Heart left ventricle (tissue), 16 donors: ENCODE data around the gene L3MBTL3. TPM values are rescaled to one million over a fixed set of nuclear protein-coding genes. Genes with fewer than 3 reads are reported as not detected.

Experiments used
- ATAC-seq, 4 donors: fragments of 200-7000 bp; cut with Tn5 transposase; one replicate each; pipeline ENCODE4 v1.9.1; 2020 to 2022; ENCODE audit warnings: moderate library complexity in 4 of 4, mild to moderate bottlenecking in 3 of 4, moderate number of reproducible peaks in 1 of 4
- DNase-seq, 5 donors: peaks; one replicate each; pipeline ENCODE4 v3.0.0-alpha.2; 2020
- H3K27ac ChIP-seq, 12 donors: fragments of 200-600 bp; sonication (generic) in 4 of 12; one replicate each; pipeline versions ENCODE4 v1.5.0 to v1.8.0; 2016 to 2022; ENCODE audit warnings: mild to moderate bottlenecking in 2 of 12
- H3K27me3 ChIP-seq, 9 donors: fragments of 200-600 bp; sonication (generic) in 2 of 9; one replicate each; pipeline versions ENCODE4 v1.5.1 to v1.8.0; 2016 to 2022; ENCODE audit warnings: mild to moderate bottlenecking in 3 of 9
- H3K36me3 ChIP-seq, 9 donors: fragments of 200-600 bp; sonication (generic) in 2 of 9; one replicate each; pipeline versions ENCODE4 v1.5.0 to v1.8.0; 2018 to 2022; ENCODE audit warnings: mild to moderate bottlenecking in 2 of 9
- H3K4me1 ChIP-seq, 12 donors: fragments of 200-600 bp; sonication (generic) in 4 of 12; one replicate each; pipeline versions ENCODE4 v1.5.0 to v1.8.0; 2016 to 2022; ENCODE audit warnings: mild to moderate bottlenecking in 3 of 12
- H3K4me3 ChIP-seq, 12 donors: fragments of 200-600 bp; sonication (generic) in 4 of 12; one replicate each; pipeline versions ENCODE4 v1.5.0 to v1.8.0; 2017 to 2022; ENCODE audit warnings: mild to moderate bottlenecking in 9 of 12, moderate library complexity in 4 of 12
- H3K9me3 ChIP-seq, 12 donors: fragments of 200-600 bp; sonication (generic) in 4 of 12; one replicate each; pipeline versions ENCODE4 v1.5.0 to v1.8.0; 2016 to 2022; ENCODE audit warnings: mild to moderate bottlenecking in 1 of 12
- CTCF ChIP-seq, 12 donors: fragments of 200-600 bp; sonication (generic) in 4 of 12; IDR thresholded peaks; one replicate each; pipeline versions ENCODE4 v1.5.0 to v1.8.0; 2018 to 2022; ENCODE audit warnings: antibody characterized with exemption in 12 of 12, mild to moderate bottlenecking in 5 of 12
- POLR2A ChIP-seq, 2 donors: fragments of 450-650 bp; IDR thresholded peaks; one replicate each; pipeline ENCODE4 v1.6.1; 2017; ENCODE audit warnings: antibody characterized with exemption in 2 of 2, mild to moderate bottlenecking in 2 of 2, moderate library complexity in 2 of 2
- WGBS, 4 donors: extraction: QIAGEN DNeasy Blood & Tissue Kit in 2 of 4; methylation state at CpG; one replicate each; pipeline versions ENCODE4 v1.1.5 to v1.1.7; 2013 to 2018; 5-methylcytosine and 5-hydroxymethylcytosine counted together
- intact Hi-C, 10 donors: fragments of 100-400 bp; cut with DNase I; formaldehyde crosslinking; loops; one replicate each; pipeline versions ENCODE4 v1.11.1 to v1.14.2; 2022
- polyA plus RNA-seq, 2 donors: library from polyadenylated mRNA; stranded (reverse); fragments of 200-250 nt; gene quantifications; one replicate each; pipeline ENCODE4 v1.2.3, GENCODE V29; 2013
- total RNA-seq, 9 donors: library from RNA; depleted of rRNA in 2 of 9; stranded (reverse); fragments of >200 nt in 2 of 9; fragmentation: NEBNext Ultra II Directional in 3 of 9; extraction: Animal tissue kit (Norgen Biotek cat#: 25700) in 3 of 9; gene quantifications; one replicate each; pipeline versions ENCODE4 v1.1.0 to v1.2.4, GENCODE V29; 2016 to 2023
- donor health status: ischemic (EF 13 %, LVEDD 7.1; RV severe dilation, severe dysfunction).
- donor health status: healthy with polysubstance abuse.
- donor health status: DM: no; HTN: yes; CAD: no.
- donor health status: DM: no; HTN: no; CAD: no.
- donor health status: ischemic (EF 25% LVEDD 6.9; RV normal size, moderate dysfunction).
- donor health status: ischemic (EF 25% LVEDD 5.7; RV mildly dilated, moderate dysfunction).
- donor health status: healthy.
- donor health status: DM: yes; HTN: yes; CAD: no.
- donor health status: ischemic (EF 35%, LVEDD 5.7; RV mildly dilated, moderate dysfunction).
- donor health status: nonischemic (EF 11% LVEDD 7.7; RV severe dilation, severe dysfunction).
- donor health status: DM: yes; HTN: yes; CAD: no.
- donor health status: PGD.
- donor health status: ischemic (EF 29% LVEDD 5.4; RV normal size, mild dysfunction).
- donor health status: nonischemic (EF 23%, LVEDD 6.1; RV moderate dilation, normal function).

The L3MBTL3 gene
- total and polyA plus RNA-seq, 11 donors: 0.53 to 4.9 (median 2.0) TPM

- intact Hi-C loops: no loop called here
- TF ChIP-seq CTCF (IDR thresholded peaks at IDR 0.05): no peak
- no peak for TF ChIP-seq POLR2A (IDR thresholded peaks at IDR 0.05)
- Histone ChIP-seq H3K27ac (no peak overlapping the region), H3K4me1 (no peaks in the 10 kb centered on the region), H3K9me3 (no peaks in the 10 kb centered on the region), H3K27me3 (no peaks in the 10 kb centered on the region), H3K4me3 (no peak overlapping the region), H3K36me3 (no peaks in the 10 kb centered on the region)
- DNase-seq: no peak
- ATAC-seq: no peak
- WGBS, 4 donors: 50 to 70% (median 67%) methylated on average over 5 of the region's 5 CpGs
Observed at GRCh38 chr6:130009146-130009545, 9.2 kb upstream of the L3MBTL3 start.

- intact Hi-C loops: loop anchor here in 4 of 10 donors (10.0 kb wide), 3 partner anchors 116 to 516 kb away; no protein-coding TSS in a partner anchor
- TF ChIP-seq CTCF (IDR thresholded peaks at IDR 0.05) (no peak), POLR2A (IDR thresholded peaks at IDR 0.05) (no peak)
- Histone ChIP-seq H3K4me1 (no peaks in the 10 kb centered on the region), H3K9me3 (no peaks in the 10 kb centered on the region), H3K27me3 (no peaks in the 10 kb centered on the region), H3K4me3 (no peak overlapping the region), H3K36me3 (no peaks in the 10 kb centered on the region), H3K27ac (no peak overlapping the region)
- DNase-seq (no peak), ATAC-seq (no peak)
- 88 to 96% (median 94%) methylated on average over 2 of the region's 2 CpGs for WGBS, 4 donors
Observed at GRCh38 chr6:130010387-130010786, 8.0 kb upstream of the L3MBTL3 start.

DNA sequence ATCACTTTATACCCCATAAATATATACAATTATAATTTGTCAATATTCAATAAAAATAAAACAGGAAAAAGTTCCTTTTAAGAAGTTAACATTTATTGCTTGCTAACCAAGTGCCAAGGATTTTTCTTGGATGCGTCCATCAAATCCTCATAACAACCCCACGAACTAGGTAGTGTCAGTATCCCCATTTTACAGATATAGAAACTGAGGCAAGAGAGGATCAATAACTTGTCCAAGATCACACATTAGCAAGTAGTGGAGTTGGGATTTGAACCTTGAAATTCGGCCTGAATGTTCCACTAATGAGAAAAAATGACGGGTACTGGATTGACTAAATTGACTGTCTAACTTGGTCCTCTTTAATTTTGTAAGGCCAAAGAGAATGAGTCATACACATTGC is 5.7 kb upstream of the L3MBTL3 start:
- 91 to 97% (median 95%) methylated on average over 4 of the region's 4 CpGs for WGBS, 4 donors

More for the DNA sequence above, 5.7 kb upstream of the L3MBTL3 start:
- TF ChIP-seq POLR2A (IDR thresholded peaks at IDR 0.05) (no peak), CTCF (IDR thresholded peaks at IDR 0.05) (no peak)
- intact Hi-C loops: loop anchor here in 4 of 10 donors (10.0 kb wide), 3 partner anchors 118 to 518 kb away; no protein-coding TSS in a partner anchor
- peaks cover 0 to under 1% (median 0%) of the 10 kb centered on the region in 12 donors for H3K4me1 ChIP-seq
- H3K4me3 ChIP-seq: no peak overlapping the region
- no peaks in the 10 kb centered on the region for H3K9me3 ChIP-seq
- no peak for ATAC-seq
- DNase-seq: no peak
- no peak overlapping the region for H3K27ac ChIP-seq
- no peaks in the 10 kb centered on the region for H3K27me3 ChIP-seq
- H3K36me3 ChIP-seq: no peaks in the 10 kb centered on the region
